RCC 7860 (cell line): ENCODE results near the gene ZNF471.

Experiments used
- DNase-seq: peaks from one replicate; pipeline ENCODE4 v3.0.0-alpha.2; 2015; ENCODE audit warnings: low spot score
- FAIRE-seq: peaks from 2 replicates; lab custom pipeline; 2012; peaks lifted over from hg19 to GRCh38; lab: Jason Lieb, UNC

ZNF471 gene

DNA sequence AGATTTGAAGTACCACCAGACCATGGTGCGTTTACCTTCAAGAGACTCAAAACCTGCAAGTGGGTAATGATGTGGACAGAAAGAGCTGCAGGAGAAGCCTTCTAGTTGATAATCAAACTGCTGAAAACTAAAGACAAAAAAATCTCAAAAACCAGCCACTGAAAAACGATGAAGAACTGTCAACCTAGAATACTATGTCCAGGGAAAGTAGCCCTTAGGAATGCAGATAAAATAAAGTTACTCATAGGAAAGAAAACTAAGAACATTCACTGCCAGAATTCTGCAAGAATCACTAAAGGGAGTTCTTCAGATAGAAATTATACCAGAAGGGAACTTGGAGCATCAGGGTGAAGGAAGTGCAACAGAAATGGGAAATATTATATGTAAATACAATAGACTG, 64.9 kb downstream of the ZNF471 start:
- FAIRE-seq (no peak), DNase-seq (no peak)

DNA sequence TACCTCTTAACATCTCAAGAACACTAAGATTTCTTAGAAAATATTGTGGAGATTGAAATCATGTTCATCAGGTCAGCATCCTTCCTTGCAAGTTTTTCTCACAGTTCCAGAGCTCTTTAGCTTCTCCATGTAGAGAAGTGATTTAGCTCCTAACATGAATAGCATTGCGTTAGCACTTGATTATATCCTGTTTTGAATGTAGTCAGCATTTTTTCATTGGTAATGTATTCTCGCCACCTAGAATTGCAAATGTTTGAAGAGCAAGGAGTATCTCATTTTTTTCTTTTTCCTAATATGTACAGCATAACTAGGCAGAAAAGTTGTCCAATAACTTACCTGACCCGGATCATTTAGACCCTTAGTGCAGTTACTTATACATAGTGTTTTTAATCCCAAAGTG, 66.3 kb downstream of the ZNF471 start:
- FAIRE-seq = no peak
- DNase-seq = no peak

DNA sequence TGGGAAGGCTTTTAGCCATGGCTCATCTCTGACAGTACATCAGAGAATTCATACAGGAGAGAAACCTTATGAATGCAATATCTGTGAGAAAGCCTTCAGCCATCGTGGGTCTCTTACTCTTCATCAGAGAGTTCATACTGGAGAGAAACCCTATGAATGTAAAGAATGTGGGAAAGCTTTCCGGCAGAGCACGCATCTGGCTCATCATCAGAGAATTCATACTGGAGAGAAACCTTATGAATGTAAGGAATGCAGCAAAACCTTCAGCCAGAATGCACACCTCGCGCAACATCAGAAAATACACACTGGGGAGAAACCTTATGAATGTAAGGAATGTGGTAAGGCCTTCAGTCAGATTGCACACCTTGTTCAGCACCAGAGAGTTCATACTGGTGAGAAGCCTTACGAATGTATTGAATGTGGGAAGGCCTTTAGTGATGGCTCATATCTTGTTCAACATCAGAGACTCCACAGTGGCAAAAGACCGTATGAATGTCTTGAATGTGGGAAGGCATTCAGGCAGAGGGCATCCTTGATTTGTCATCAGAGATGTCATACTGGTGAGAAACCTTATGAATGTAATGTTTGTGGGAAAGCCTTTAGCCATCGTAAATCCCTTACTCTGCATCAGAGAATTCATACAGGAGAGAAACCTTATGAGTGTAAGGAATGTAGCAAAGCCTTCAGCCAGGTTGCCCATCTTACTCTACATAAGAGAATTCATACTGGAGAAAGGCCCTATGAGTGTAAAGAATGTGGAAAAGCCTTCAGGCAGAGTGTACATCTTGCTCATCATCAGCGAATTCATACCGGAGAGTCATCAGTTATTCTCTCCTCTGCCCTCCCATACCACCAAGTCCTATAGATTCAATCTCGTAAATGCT, 70.3 kb downstream of the ZNF471 start:
- FAIRE-seq (no peak), DNase-seq (no peak)
